ENCODE data around the gene SGCE. TPM values are rescaled to one million over a fixed set of nuclear protein-coding genes. Genes with fewer than 3 reads are reported as not detected.

SGCE gene
- total and polyA plus RNA-seq, 9 of the 15 experiments (the other 6 are each of a cell fraction or from before 2014, with no cell fraction given): 0.09 to 0.46 (median 0.28) TPM; not detected in 5

DNA sequence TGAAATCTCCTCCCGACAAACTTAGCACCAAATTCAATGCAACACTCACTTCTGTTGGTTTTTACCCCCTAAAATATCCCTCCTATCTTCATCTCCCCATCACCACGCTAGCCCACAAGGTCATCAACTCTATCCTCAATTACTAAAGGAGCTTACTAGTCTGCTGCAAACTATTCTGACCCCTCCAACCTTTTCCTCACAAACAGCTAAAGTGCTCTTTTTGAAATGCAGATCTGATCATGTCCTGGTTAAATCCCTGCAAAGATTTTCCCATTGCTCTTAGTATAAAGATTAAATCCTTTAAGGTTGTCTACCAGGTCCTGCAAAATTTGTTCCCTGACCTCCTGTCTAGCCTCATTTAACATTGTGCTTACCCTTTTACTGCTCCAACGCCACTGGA is 8.6 kb downstream of the SGCE start:
- ChIA-PET POLR2A (no interaction called here), CTCF (ENCODE audit: low intra/inter-chr PET ratio) (no interaction called here)
- H3K27ac ChIP-seq (ENCODE audit: extremely low read depth, low read depth, low read length): no peak overlapping the region
- TF ChIP-seq ZNF444 (CRISPR knock-in tag; IDR thresholded peaks at IDR 0.05) (no peak), THRAP3 (IDR thresholded peaks at IDR 0.05; ENCODE audit: borderline replicate concordance) (no peak), PYGO2 (tag; IDR thresholded peaks at IDR 0.05) (no peak), ETS1 (conservative IDR thresholded peaks at IDR 0.05; ENCODE audit: control insufficient read depth, low read depth, low read length) (no peak), MEF2A (IDR thresholded peaks at IDR 0.05; ENCODE audit: control insufficient read depth, low read depth, low read length) (no peak), SPI1 (IDR thresholded peaks at IDR 0.05; ENCODE audit: borderline replicate concordance, low read depth, low read length) (no peak), TEAD1 (CRISPR knock-in tag; IDR thresholded peaks at IDR 0.05) (no peak), ZNF318 (IDR thresholded peaks at IDR 0.05; ENCODE audit: borderline replicate concordance in 1 of 2, low read depth in 1 of 2) (no peak), SMAD3 (CRISPR knock-in tag; conservative IDR thresholded peaks at IDR 0.05) (no peak), SFPQ (IDR thresholded peaks at IDR 0.05; ENCODE audit: low read depth, low read length) (no peak), SMAD1 (IDR thresholded peaks at IDR 0.05; ENCODE audit: low read depth, low read length, partially characterized antibody) (no peak)

More for the DNA sequence above, 8.6 kb downstream of the SGCE start:
- in situ Hi-C loops (cut with MboI) (no loop called here), intact Hi-C loops (cut with micrococcal nuclease) (no loop called here)
- Histone ChIP-seq H3K9ac (ENCODE audit: insufficient read depth in 1 of 2, low read depth in 2 of 2, low read length in 2 of 2) (no peak overlapping the region), H2AFZ (ENCODE audit: low read depth, low read length) (no peak overlapping the region), H3K9me1 (ENCODE audit: control insufficient read depth, insufficient read depth, low read length) (no peaks in the 10 kb centered on the region), H4K20me1 (replicated peaks; ENCODE audit: control insufficient read depth, insufficient read depth, low read length) (no peaks in the 10 kb centered on the region), H3K4me3 (no peak overlapping the region), H3K4me2 (ENCODE audit: insufficient read depth, low read length) (no peak overlapping the region), H3K9me3 (replicated peaks; ENCODE audit: control insufficient read depth, insufficient read depth, low read depth, low read length) (no peaks in the 10 kb centered on the region), H3K36me3 (ENCODE audit: control insufficient read depth, insufficient read depth, low read length) (no peaks in the 10 kb centered on the region), H3K79me2 (ENCODE audit: control insufficient read depth, insufficient read depth, low read length) (no peaks in the 10 kb centered on the region), H3K4me1 (replicated peaks in 1 of 2; ENCODE audit: control insufficient read depth in 2 of 2, insufficient read depth in 2 of 2, low read length in 2 of 2) (no peaks in the 10 kb centered on the region), H3K27me3 (ENCODE audit: control insufficient read depth in 2 of 2, insufficient read depth in 2 of 2, low read length in 2 of 2) (no peaks in the 10 kb centered on the region)
- 2% methylated on average over 3 of the region's 3 CpGs for WGBS (ENCODE audit: insufficient coverage, low coverage, missing lambda C conversion rate)
- BruUV-seq (replicated peaks): no TSS peak
- no peak for ATAC-seq
- no peak for DNase-seq (ENCODE audit: extremely low read depth in 1 of 4, low spot score in 3 of 4)
- FAIRE-seq: no peak
